Daoy (cell line): ENCODE results near the gene CPSF7. TPM values are rescaled to one million over a fixed set of nuclear protein-coding genes. Genes with fewer than 3 reads are reported as not detected.

ENCODE experiments used
- DNase-seq: peaks from one replicate; pipeline ENCODE4 v3.0.0-alpha.2; 2015; ENCODE audit warnings: low read depth
- total RNA-seq: library from RNA; depleted of rRNA; stranded (reverse); fragments of >200 nt; shearing (Covaris generic); gene quantifications from 2 replicates; pipeline ENCODE4 v1.2.3, GENCODE V29; 2014; rRNA removed

Gene CPSF7
- total RNA-seq, 1 experiment from 2014 or later = 22.3 TPM

DNA sequence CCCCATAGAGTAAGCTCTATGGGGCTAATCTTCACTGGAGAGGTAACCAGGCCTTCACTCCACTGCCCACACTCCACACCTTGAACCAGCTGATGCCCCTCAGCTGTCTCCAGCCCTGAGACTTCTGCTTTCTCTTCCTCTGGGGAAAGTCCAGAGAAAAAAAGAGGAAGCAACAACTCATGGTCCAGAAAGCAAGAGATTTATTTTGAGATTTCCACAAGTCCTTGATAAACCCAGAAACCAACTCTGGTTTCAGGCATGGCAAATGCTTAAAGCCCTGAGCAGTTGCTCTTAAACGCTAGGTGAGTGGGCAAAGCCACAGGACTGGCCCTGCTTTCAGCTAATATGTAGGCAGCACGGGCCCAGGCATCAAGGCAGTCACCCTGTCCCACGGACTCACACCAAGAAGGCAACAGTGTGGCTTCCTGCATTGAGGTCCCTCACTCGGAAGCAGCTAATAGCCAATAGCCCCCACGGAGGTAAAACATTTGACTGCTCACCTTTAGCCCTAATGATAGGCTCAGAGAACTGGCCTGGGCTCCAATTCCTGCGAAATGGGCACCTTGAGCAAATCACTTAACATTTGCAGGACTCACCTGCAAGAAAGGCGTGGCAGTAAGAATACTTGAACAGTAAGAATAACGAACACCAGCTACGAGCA is 72.4 kb downstream of the CPSF7 start:
- no peak for DNase-seq

- DNase-seq = no peak
Observed at GRCh38 chr11:61356706-61357105, 73.1 kb downstream of the CPSF7 start.

- no peak for DNase-seq
Observed at GRCh38 chr11:61354208-61354607, 75.6 kb downstream of the CPSF7 start.

- no peak for DNase-seq
Observed at GRCh38 chr11:61353131-61354067, 76.4 kb downstream of the CPSF7 start.

Other genes with a start within 250 kb of the CPSF7 start
- not detected in 2 replicates for gene PGA3, start 226.5 kb downstream of the CPSF7 start, total RNA-seq
- gene PGA4, start 207.6 kb downstream of the CPSF7 start, total RNA-seq = not detected in 2 replicates
- not detected in 2 replicates for gene PGA5, start 188.8 kb downstream of the CPSF7 start, total RNA-seq
- gene VWCE, start 134.7 kb downstream of the CPSF7 start, total RNA-seq = not detected in 2 replicates
- gene DDB1, start 96.9 kb downstream of the CPSF7 start, total RNA-seq = 153 and 180 TPM in 2 replicates
- gene TKFC, start 96.7 kb downstream of the CPSF7 start, total RNA-seq = 28.0 and 30.6 TPM in 2 replicates
- 12.4 and 14.6 TPM in 2 replicates for gene CYB561A3, start 68.1 kb downstream of the CPSF7 start, total RNA-seq
- gene TMEM138, start 67.6 kb downstream of the CPSF7 start, total RNA-seq = 40.2 and 49.4 TPM in 2 replicates
- gene TMEM216, start 37.4 kb downstream of the CPSF7 start, total RNA-seq = 8.1 and 12.9 TPM in 2 replicates
- 46.7 and 61.0 TPM in 2 replicates for gene SDHAF2, start 149 bp upstream of the CPSF7 start, total RNA-seq
- 0.23 and 1.8 TPM in 2 replicates for gene LRRC10B, start 78.8 kb upstream of the CPSF7 start, total RNA-seq
- 0.34 and 0.77 TPM in 2 replicates for gene SYT7, start 151.1 kb upstream of the CPSF7 start, total RNA-seq